Activated naive CD4-positive, alpha-beta T cell (primary cell): Measurements from ENCODE around the gene RALGAPA2.
A peak's percentile ranks its signal among the peaks of the same experiment; 100 is the strongest.

Experiments
- DNase-seq, 4 experiments: peaks; one replicate each; lab custom pipeline; 2025; lab: John Stamatoyannopoulos, UW

Gene RALGAPA2

DNA sequence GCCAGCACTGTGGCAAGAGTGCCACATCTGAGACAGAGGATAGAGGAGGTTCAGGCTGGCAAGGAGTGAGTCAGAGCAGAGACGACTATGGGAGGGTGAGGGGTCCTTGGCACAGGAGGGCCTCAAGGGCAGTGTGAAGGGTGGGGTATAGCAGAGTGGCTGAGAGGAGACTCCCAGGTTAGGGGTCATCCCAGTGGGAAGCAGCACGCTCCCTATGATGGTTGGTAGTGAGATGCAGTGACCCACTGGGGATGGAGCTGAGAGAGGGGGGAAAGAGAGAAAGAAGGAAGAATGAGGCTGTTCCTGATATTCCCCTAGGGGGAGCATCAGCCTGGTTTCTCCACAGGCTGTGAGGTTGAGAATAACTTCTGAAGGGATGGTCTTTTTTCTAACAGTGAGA, 247.2 kb downstream of the RALGAPA2 start:
- no peak for DNase-seq

GRCh38 chr20:20463933-20464374, 248.5 kb downstream of the RALGAPA2 start:
- no peak for DNase-seq

- DNase-seq: no peak
These were observed 250.3 kb downstream of the RALGAPA2 start for GRCh38 chr20:20462185-20462584.

DNA sequence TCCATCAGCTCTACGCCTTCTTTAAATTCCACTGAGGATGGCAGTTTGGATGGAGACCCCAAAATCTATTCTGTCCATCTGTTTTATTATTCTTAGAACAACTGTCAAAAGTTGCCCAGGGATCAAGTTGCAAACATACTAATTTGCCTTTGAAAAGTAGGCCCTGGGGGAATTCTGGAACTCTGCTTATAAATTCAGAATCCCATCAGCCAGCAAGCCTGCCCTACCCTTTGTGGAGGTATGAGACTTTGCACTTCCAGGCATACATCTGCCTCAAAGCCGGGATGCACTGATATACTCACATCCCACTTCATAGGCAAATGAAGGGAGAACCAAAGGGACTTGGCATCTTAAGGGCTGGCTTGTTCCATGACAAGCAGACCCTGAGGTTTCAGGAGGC, 250.9 kb downstream of the RALGAPA2 start:
- DNase-seq: no peak

DNA sequence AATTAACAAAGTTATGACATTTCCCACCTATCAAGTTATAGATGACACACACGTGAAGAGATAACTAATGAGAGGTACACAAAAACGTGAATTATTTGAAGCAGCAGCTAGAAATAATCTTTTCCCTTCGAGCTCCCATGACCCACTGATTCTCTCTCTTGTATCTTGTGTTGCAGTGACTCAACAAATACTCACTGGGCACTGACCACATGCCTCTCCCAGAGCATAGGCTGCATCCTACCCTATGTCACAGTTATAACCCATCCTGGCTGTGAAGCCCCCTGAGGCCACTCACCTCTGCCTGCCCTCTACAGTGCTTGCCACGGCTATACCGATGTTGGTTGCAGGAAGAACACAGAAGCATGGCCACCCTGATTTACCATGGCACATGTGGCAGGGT, 252.7 kb downstream of the RALGAPA2 start:
- DNase-seq: no peak

- DNase-seq: no peak
These were observed 254.9 kb downstream of the RALGAPA2 start for GRCh38 chr20:20457392-20458126.

DNA sequence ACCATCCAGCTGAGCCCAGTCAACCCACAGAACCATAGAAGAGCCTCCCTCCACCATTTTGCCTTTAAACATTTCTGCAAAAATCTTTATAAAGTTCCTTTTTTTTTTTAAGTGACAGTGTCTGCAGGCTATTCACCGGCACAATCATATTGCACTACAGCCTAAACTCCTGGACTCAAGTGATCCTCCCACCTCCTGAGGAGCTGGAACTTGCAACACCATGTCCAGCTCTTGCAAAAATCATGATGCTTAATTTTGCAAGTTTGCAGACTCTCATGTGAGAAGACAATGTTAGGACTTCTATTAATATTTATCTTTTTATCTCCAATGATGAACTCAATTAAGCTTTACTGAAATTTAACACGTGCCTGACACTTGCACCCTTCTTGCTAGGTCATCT, 255.7 kb downstream of the RALGAPA2 start:
- DNase-seq: no peak

- no peak for DNase-seq
These were observed 256.5 kb downstream of the RALGAPA2 start for GRCh38 chr20:20455926-20456325.

- DNase-seq: no peak
These were observed 257.4 kb downstream of the RALGAPA2 start for GRCh38 chr20:20454850-20455627.

DNA sequence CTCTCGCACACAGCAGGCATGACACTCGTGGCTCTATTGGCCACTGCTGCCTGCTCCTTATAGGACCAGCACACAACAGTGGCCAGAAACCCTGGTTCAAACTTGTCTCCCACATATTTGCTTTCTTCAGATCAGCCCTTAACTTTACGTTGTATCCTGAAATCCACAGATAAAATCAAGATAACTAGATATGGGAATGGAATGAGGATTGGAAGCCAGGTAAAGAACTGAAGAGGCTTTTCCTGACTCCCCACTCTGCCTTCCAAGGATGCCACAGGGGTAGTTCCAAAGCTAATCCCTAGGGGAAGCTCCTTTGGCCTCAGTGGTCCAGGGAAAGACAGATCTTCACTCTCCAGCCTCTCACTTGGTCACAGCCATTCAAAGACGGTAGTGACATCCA, 258.1 kb downstream of the RALGAPA2 start:
- no peak for DNase-seq

DNA sequence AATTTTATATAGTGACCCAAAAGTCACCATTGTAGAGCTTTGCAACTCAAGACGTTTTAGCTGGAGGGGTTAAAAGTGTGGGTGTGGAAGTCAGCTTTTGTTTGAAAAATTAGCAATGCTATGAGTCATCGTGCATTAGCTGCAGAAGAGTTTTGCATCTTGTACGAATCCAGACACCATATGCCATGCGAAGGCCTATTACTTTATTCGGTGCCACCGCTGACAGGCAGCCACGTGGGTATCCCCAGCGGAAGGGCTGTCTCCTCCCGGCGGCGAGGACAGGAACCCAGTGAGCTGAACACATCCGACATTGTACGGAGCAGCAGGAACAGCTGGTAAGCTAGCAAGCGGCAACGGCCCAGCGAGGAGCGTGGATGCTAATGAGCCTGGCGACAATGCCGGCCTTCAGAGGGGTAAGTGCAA, 260.2 kb downstream of the RALGAPA2 start:
- peak in 2 of 4 experiments; percentile 5 to 14 for DNase-seq

DNA sequence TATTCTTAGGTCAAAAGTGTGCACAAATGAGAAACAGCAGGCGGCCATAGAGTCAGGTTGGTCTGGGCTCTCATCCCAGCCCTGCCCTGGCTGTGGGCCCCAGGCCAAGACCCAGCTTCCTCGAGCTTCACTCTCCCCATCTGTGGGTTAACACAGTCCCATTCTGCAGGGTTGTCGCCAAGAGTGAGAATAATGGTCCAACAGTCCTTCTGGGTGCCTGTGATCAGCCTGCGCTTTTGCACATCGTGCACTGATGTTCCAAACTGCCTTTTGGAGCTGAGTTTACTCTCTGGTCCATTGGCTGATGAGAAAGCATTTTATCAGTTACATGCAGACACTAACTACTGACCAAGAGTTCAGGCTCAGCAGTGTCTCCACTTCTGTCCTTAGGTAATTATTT, 261.9 kb downstream of the RALGAPA2 start:
- DNase-seq: no peak

GRCh38 chr20:20448881-20449280, 263.6 kb downstream of the RALGAPA2 start:
- DNase-seq: no peak

GRCh38 chr20:20447196-20447595, 265.2 kb downstream of the RALGAPA2 start:
- no peak for DNase-seq

- no peak for DNase-seq
These were observed 265.9 kb downstream of the RALGAPA2 start for GRCh38 chr20:20446425-20447015.

GRCh38 chr20:20446001-20446400, 266.4 kb downstream of the RALGAPA2 start:
- no peak for DNase-seq

- no peak for DNase-seq
These were observed 268.9 kb downstream of the RALGAPA2 start for GRCh38 chr20:20443504-20443903.

DNA sequence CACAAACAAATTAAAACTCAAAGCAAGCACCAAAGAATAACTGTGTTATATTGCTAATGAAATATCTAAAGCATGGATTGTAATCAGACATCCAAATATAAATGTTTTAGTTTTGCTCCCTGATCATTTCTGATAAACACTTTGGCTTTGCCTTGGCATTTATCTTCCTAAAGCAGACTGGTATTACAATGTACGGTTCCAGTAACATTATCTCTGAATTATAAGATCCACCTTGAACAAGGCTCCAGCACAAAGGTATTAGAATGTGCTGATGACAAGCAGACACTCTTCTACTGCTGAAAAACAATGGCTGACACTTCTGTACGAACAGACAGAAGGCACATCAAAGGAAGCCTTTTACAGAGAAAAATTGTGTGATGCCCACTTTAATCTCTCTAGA, 270.0 kb downstream of the RALGAPA2 start:
- no peak for DNase-seq

GRCh38 chr20:20440886-20441658, 271.4 kb downstream of the RALGAPA2 start:
- no peak for DNase-seq

- no peak for DNase-seq
These were observed 272.0 kb downstream of the RALGAPA2 start for GRCh38 chr20:20440481-20440880.

- DNase-seq: no peak
These were observed 272.7 kb downstream of the RALGAPA2 start for GRCh38 chr20:20439602-20440190.

DNA sequence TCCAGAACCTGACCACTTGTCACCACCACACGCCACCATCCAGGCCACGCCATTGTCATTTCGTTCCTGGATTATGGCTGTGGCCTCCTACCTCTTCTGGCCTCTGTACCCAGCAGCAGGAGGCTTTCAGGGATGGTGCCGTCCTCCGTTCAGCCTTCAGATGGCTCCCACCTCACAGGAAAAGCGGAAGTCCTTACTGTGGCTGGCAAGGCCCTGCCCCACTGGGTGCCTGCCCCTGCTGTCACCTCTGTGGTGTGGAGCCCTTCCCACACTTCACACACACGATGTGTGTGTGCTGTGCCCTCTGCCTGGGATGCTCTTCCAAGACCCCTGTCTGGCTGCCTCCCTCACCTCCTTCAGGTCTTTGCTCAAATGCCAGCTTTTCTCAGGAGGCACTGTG, 275.1 kb downstream of the RALGAPA2 start:
- DNase-seq: no peak
